PC-9 (cell line): ENCODE data around the gene PHC2. TPM values are rescaled to one million over a fixed set of nuclear protein-coding genes. Genes with fewer than 3 reads are reported as not detected.

Source experiments
- BruUV-seq: library from RNA; stranded (reverse); fragments of 400-500 nt; replicated peaks from 2 replicates; lab custom pipeline; 2021; lab: Mats Ljungman, UMichigan
- CTCF ChIA-PET: fragments of 300-600 bp; sonication (Branson Sonifier 250); formaldehyde crosslinking; loops from one replicate; lab custom pipeline; 2022; ENCODE audit warnings: antibody characterized with exemption; lab: Charles Lee
- POLR2A ChIA-PET: fragments of 300-600 bp; sonication (Branson Sonifier 250); formaldehyde crosslinking; loops from one replicate; lab custom pipeline; 2022; ENCODE audit warnings: antibody characterized with exemption; ENCODE audit not compliant: unreplicated experiment; lab: Charles Lee
- DNase-seq, 2 experiments: peaks; one replicate each; pipeline versions ENCODE4 v3.0.0 to v3.0.0-alpha.2; 2015 to 2022; ENCODE audit warnings: mixed read lengths in 1 of 2
- H2AFZ ChIP-seq: fragments of 200-600 bp; sonication (generic); 2 replicates; pipeline ENCODE4 v1.8.1; 2017; ENCODE audit warnings: antibody characterized with exemption
- H3F3A ChIP-seq: fragments of 200-600 bp; sonication (generic); 2 replicates; pipeline ENCODE4 v1.8.1; 2017; ENCODE audit warnings: antibody characterized with exemption, mild to moderate bottlenecking, low read depth; ENCODE audit not compliant: insufficient read depth
- H3K27ac ChIP-seq: fragments of 200-600 bp; sonication (generic); 2 replicates; pipeline ENCODE4 v1.6.1; 2016; ENCODE audit warnings: mixed run types
- H3K27me3 ChIP-seq: fragments of 200-600 bp; sonication (generic); 2 replicates; pipeline ENCODE4 v1.6.1; 2016; ENCODE audit warnings: low read depth, mixed run types; ENCODE audit not compliant: insufficient read depth
- H3K36me3 ChIP-seq: fragments of 200-600 bp; sonication (generic); 2 replicates; pipeline ENCODE4 v1.6.1; 2016; ENCODE audit warnings: low read depth, mixed run types
- H3K4me1 ChIP-seq: fragments of 200-600 bp; sonication (generic); replicated peaks from 2 replicates; pipeline ENCODE4 v1.6.1; 2016; ENCODE audit warnings: mixed run types; ENCODE audit not compliant: insufficient read depth
- H3K4me2 ChIP-seq: fragments of 200-600 bp; sonication (generic); 2 replicates; pipeline ENCODE4 v1.6.1; 2017; ENCODE audit warnings: mixed run types
- H3K4me3 ChIP-seq: fragments of 200-600 bp; sonication (generic); 2 replicates; pipeline ENCODE4 v1.6.1; 2016; ENCODE audit warnings: mixed run types
- H3K79me2 ChIP-seq: fragments of 200-600 bp; sonication (generic); 2 replicates; pipeline ENCODE4 v1.6.1; 2017; ENCODE audit warnings: low read depth, mixed run types
- H3K9me2 ChIP-seq: fragments of 200-600 bp; sonication (generic); 2 replicates; pipeline ENCODE4 v1.8.1; 2017; ENCODE audit warnings: mild to moderate bottlenecking; ENCODE audit not compliant: insufficient read depth
- H3K9me3 ChIP-seq: fragments of 200-600 bp; sonication (generic); 2 replicates; pipeline ENCODE4 v1.8.1; 2016; ENCODE audit warnings: low read depth; ENCODE audit not compliant: insufficient read depth
- H4K20me1 ChIP-seq: fragments of 200-600 bp; sonication (generic); 2 replicates; pipeline ENCODE4 v1.8.1; 2017; ENCODE audit not compliant: insufficient read depth
- EZH2 ChIP-seq: fragments of 200-600 bp; sonication (generic); IDR thresholded peaks from 2 replicates; pipeline ENCODE4 v1.8.0; 2017; ENCODE audit warnings: antibody characterized with exemption, low read depth
- intact Hi-C: fragments of 100-400 bp; cut with micrococcal nuclease; formaldehyde crosslinking; loops from one replicate; pipeline ENCODE4 v1.10.0; 2022; ENCODE audit not compliant: unreplicated experiment
- total RNA-seq: library from RNA; stranded (reverse); gene quantifications from 2 replicates; pipeline ENCODE4 v1.2.3, GENCODE V29; 2021
- TF ChIP-seq, protein P1 (sequence below): fragments of 200-600 bp; sonication (generic); conservative IDR thresholded peaks from 2 replicates; pipeline ENCODE4 v1.6.1; 2017; ENCODE audit warnings: mixed run types, antibody characterized with exemption, mild to moderate bottlenecking, moderate library complexity

PHC2 gene
- total RNA-seq, 1 experiment from 2014 or later = 48.1 TPM

DNA sequence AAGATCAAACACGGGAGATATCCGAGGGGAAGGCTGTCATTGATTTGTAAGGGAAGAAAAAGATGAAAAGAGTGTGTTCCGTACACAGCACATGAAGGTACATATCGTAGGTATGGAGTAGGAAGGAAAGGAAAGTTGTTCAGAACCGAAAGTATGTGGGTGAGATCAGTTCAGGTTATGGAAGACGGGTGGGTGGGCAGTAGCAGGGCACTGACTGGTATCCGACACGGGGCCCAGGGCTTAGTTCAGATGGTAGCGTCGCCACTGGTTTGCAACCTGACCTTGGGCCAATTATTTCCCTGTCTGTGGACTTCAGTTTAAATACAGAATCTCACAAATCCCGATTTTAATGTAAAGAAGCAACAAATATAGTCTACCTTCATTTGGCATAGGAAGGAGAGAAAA is 82.2 kb downstream of the PHC2 start:
- Histone ChIP-seq H3F3A (peaks cover 44% of the 10 kb centered on the region), H4K20me1 (peaks cover 6% of the 10 kb centered on the region; the same call in 1 of the 2 replicates), H3K4me1 (peaks cover 66% of the 10 kb centered on the region), H2AFZ (no peak overlapping the region), H3K9me3 (no peaks in the 10 kb centered on the region), H3K9me2 (no peaks in the 10 kb centered on the region), H3K27ac (peak overlapping the region; percentile 86), H3K4me2 (peak overlapping the region; percentile 99), H3K79me2 (peaks cover 75% of the 10 kb centered on the region), H3K36me3 (peaks cover 18% of the 10 kb centered on the region), H3K27me3 (no peaks in the 10 kb centered on the region), H3K4me3 (peak overlapping the region; percentile 99)
- intact Hi-C loops = loop anchor here (5.0 kb wide), 1 partner anchor 221 kb away; no protein-coding TSS in a partner anchor
- ChIA-PET POLR2A (no interaction called here), CTCF (no interaction called here)
- no peak for DNase-seq
- TF ChIP-seq EZH2 = no peak
- TF ChIP-seq, protein P1, sequence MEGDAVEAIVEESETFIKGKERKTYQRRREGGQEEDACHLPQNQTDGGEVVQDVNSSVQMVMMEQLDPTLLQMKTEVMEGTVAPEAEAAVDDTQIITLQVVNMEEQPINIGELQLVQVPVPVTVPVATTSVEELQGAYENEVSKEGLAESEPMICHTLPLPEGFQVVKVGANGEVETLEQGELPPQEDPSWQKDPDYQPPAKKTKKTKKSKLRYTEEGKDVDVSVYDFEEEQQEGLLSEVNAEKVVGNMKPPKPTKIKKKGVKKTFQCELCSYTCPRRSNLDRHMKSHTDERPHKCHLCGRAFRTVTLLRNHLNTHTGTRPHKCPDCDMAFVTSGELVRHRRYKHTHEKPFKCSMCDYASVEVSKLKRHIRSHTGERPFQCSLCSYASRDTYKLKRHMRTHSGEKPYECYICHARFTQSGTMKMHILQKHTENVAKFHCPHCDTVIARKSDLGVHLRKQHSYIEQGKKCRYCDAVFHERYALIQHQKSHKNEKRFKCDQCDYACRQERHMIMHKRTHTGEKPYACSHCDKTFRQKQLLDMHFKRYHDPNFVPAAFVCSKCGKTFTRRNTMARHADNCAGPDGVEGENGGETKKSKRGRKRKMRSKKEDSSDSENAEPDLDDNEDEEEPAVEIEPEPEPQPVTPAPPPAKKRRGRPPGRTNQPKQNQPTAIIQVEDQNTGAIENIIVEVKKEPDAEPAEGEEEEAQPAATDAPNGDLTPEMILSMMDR = no peak
- BruUV-seq = TSS peak; percentile 33

DNA sequence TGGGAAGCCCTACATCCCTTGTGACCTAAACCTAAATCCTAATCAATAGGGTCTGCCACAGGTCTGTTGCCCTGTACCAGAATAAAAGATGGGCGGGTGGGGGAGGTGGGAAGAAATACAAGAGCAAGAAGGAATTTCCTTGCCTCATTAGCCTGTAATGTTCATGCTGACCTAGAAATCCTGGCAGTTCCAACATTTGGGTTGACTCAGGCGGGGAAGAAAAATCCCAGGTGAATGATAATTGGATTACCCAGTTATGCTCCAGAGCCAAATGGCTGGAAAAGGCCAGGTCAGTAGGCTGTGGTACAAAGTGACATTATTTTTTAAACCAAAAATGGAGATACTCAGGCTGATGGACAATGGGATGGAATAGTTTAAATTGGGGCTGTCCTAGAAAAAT is 82.7 kb downstream of the PHC2 start:
- no peak overlapping the region for H2AFZ ChIP-seq
- ChIA-PET CTCF (no interaction called here), POLR2A (interaction anchor here (0.5 kb wide), 1 partner anchor 394 kb away, joined by 3 read pairs; no protein-coding TSS in a partner anchor)
- peaks cover 71% of the 10 kb centered on the region for H3K4me1 ChIP-seq
- H3K79me2 ChIP-seq = peaks cover 79% of the 10 kb centered on the region
- H3F3A ChIP-seq = peaks cover 48% of the 10 kb centered on the region
- BruUV-seq = no TSS peak
- no peaks in the 10 kb centered on the region for H3K27me3 ChIP-seq
- intact Hi-C loops = loop anchor here (5.0 kb wide), 1 partner anchor 221 kb away; no protein-coding TSS in a partner anchor
- peaks cover 10% of the 10 kb centered on the region; the same call in 1 of the 2 replicates for H4K20me1 ChIP-seq
- peak overlapping the region; percentile 99 for H3K4me3 ChIP-seq
- no peak for DNase-seq
- no peaks in the 10 kb centered on the region for H3K9me3 ChIP-seq
- H3K27ac ChIP-seq = peak overlapping the region; percentile 86
- no peak for TF ChIP-seq EZH2
- TF ChIP-seq, protein P1 = no peak
- no peaks in the 10 kb centered on the region for H3K9me2 ChIP-seq
- peaks cover 22% of the 10 kb centered on the region for H3K36me3 ChIP-seq
- peak overlapping the region; percentile 99 for H3K4me2 ChIP-seq

DNA sequence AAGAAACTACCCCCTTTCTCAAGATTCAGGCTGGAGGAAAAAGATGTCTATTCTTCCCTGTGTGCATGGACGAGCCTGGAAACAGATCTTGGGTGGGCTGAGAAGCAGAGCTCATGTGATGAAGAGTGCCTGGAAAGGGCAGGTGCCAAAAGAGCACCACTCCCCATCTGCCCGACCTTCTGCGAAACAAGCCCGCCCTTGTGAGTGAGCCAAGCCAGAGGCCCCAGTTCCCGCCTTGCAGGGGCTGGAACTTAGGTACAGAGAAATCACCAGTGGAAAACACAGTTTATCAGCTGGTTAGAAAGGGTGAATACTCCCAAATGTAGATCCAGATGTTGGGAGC is 83.3 kb downstream of the PHC2 start:
- H3K27me3 ChIP-seq = no peaks in the 10 kb centered on the region
- H3K79me2 ChIP-seq = peaks cover 84% of the 10 kb centered on the region
- H4K20me1 ChIP-seq = peaks cover 16% of the 10 kb centered on the region
- H3K4me3 ChIP-seq = peak overlapping the region; percentile 99
- H3K9me2 ChIP-seq = no peaks in the 10 kb centered on the region
- intact Hi-C loops = loop anchor here (5.0 kb wide), 1 partner anchor 220 kb away; no protein-coding TSS in a partner anchor
- H3F3A ChIP-seq = peaks cover 49% of the 10 kb centered on the region
- ChIA-PET CTCF (no interaction called here), POLR2A (no interaction called here)
- H3K36me3 ChIP-seq = peaks cover 26% of the 10 kb centered on the region
- H3K27ac ChIP-seq = peak overlapping the region; percentile 86
- peaks cover 74% of the 10 kb centered on the region for H3K4me1 ChIP-seq
- H3K9me3 ChIP-seq = no peaks in the 10 kb centered on the region
- H2AFZ ChIP-seq = no peak overlapping the region
- BruUV-seq = no TSS peak
- peak overlapping the region; percentile 99 for H3K4me2 ChIP-seq
- no peak for DNase-seq
- TF ChIP-seq EZH2 = no peak
- TF ChIP-seq, protein P1 = no peak
